Cortex of kidney (tissue), 1 donor: ENCODE measurements around the gene PRSS27.
"Not testable (repeated sequence)": the region's sequence is repeated elsewhere in the genome, so short reads cannot be mapped to it uniquely, and the experiment has no call there.

Experiments
- DNase-seq: peaks from one replicate; lab custom pipeline; 2025; lab: John Stamatoyannopoulos, UW

Gene PRSS27

DNA sequence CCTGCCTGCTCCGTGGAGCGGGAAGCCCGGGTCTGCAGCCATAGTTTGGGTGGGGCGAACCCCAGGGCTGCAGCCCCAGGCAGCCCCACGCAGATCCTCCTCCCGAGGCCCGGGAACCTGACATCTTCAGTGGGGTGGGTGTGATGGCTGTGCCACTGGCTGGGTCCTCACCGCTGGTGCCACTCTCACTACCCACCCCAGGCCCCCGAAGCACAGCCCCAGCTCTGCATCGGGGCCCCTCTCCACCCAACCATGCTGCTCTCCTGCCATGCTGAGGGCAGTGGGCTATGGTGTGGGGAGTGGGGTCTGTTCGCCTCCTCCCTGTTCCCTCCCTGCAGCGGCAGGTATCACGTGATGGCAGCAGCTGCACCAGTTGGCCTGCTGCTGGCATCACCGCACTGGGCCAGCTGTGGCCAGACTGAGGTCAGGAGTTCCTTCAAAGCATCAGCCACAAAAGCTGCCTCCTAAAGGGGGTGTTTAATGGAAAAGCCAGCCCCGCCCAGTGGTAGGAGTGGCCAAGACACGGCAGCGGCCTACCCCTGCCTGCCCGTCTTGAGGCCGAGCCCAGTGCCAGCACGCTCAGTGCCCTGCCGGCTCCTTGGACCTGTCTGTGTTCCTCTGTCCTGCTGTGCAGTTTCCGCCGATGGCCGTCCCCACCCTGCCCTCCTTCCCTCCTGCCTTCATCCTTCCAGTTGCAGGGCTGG, 26.9 kb downstream of the PRSS27 start:
- DNase-seq, result no peak

DNA sequence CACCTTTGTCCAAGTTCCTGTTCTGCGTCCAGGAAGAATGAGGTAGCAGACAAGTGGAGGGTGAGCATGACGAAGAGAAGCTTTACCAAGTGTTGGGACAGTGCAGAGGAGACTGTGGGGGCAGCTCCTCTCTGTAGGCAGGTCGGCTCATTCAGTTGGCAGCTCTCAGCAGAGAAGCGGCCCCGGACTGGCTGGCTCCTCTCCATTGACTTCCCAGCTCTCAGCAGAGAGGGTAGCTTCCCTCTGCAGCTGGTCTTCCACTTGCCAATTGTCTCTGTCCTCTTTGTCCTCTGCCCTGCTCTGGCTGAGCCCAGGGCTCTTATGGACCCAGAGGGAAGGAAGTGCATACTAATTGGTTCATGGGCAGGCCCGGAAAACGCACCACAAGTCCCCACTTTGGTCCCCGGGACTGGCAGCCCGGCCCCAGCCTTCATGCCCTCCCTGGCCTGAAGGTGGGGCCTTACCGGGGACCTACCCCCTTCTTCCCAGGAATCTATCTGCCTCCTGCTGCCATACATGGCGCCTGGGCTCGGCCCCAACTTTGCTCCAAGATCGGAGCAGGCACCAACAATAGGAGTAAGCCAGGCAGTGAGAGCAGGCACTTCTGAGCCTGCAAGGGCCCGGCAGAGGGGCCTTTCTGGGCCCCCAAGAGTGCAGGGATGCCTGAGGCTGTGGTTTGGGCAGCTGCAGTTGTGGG, 27.6 kb downstream of the PRSS27 start:
- DNase-seq, result no peak

DNA sequence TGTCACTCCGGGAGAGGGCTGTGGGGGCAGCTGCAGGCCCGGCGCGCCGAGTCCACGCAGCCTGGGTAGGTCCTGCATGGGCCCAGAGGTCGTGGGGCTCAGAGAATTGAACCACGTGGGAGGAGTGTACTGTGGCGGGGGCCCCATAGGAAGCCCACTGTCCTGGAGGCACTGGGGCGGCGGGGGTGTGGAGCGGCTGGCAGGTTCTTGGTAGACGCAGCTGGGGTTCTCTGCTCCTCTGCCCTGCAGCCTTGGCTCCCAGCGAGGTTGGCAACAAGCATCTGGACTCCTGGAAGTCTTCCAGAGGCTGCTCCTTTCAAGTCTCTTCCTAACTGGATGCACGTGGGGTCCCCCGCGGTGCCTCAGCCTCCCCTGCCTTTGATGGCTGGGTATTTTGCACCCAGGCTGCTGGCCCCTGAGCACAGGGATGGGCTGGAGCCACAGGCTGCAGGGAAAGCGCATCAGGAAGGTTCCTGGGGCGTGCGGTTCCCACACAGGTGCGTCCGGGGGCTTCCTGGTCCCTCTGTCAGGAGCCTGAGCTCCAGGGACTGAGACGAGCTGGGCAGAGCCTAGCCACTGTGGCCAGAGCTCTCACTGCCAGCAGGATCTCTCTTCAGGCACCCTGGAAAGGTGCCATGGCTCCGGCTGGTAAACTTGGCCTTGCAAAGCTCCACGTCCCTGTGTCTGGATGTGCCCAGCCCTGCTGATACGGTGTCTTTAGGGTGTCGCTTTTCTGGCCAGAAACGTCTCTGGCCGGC, 28.4 kb downstream of the PRSS27 start:
- no peak for DNase-seq

DNA sequence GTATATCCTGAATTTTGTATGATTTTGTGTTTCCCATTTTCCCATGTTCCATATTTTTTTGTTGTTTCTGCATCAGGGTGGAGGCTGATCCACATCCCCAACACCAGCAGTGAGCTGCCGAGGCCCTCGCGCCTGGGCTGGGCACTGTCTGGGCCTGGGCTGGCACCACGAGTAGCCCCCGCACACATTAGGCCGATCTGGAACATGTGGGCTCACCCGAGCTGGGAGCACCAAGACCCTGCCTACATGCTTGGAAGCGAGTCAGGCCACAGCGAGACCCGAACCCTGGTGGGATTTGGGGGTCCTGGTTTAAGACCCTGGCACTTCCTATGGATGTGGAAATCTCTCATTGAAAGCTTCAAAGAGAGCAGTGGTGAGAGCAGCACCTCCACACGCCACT, 29.2 kb downstream of the PRSS27 start:
- no peak for DNase-seq

DNA sequence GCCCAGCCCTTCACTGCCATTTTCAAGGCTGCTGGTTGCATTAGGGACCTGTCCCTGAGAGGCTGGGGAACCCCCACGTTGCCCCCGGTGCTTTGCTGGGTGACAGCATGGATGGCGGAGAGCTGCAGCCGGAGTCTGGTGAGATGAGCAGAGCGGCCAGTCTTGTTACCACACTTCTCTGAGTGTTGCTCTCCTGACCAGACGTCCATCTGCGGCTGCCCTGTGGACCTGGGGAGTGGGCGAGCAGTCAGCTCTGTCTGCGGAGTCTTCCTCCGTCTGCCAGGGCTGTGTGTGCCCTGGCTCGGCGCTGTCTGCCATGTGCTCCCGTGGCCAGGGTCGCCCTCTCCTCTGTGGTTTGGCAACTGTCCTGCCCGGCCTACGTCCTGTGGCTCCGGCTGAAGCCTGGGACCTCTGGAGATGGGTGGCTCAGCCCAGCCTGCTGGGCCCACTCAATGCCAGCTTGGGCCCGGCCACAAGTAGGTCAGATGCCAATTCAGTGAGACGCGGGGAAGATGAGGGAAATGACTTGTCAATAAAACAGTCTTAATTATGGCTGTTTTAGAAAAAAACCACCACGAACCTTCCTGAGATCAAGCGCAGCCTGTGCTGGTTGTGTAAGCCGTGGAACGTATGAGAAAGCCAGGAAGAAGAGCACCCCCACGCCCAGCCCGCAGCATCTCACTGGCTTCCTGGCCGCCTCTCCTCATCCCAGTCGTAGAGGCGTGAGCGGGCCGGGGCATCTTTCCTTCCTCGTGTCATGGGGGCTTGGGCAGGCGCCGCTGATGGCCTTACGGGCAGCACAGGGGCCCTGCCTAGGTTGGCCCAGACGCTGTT, 29.8 kb downstream of the PRSS27 start:
- DNase-seq, result no peak

DNA sequence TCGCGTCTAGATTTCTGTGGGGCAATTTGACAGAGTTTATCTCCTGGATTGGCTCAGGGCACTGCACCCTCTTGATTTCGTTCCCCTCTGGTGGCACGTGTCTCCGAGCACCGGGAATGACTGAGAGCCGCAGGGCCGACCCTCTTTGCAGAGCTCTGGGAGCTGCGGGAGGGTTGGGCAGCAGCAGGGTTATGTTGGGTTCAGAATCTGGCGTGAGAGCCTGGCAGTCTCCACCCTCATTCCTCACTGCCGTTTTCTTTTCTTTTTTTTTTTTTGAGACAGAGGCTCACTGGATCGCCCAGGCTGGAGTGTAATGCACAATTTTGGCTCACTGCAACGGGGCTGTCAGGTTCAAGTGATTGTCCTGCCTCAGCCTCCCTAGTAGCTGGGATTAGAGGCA, 30.6 kb downstream of the PRSS27 start:
- DNase-seq, result not testable (repeated sequence)

DNA sequence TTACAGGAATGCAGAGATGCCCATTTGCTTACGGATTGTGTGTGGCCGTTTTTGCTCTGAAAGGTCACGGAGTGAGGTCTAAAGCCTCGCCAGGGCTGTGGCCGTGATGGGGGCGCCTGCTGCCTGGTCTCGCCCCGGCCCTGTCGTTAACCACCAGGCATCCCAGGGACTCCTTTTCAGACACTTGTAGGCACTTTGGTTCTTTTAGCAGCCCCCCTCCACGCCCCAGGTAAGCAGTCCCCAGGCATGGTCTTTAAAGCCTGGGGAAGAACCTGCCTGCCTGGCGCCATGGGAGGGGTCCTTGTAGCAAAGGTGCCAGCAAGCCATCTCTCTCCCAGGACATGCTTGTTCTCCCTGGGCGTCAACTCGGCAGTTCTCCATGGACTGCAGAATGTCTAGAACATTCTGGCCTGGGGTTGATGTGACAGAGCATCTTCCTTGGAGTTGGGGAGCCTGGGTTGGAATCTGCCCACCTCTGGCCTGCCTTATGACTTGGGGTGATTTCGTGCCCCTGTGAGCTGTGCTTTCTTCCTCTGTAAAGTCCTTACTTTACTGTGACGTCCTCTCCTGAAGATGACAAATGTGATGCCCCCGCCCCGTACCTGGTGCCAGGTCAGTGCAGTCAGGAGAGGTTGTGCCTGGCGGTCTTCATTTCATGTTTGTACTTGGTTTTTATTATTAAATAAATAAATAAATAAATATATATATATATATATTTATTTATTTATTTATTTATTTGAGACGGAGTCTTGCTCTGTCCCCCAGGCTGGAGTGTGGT, 32.3 kb downstream of the PRSS27 start:
- no peak for DNase-seq

DNA sequence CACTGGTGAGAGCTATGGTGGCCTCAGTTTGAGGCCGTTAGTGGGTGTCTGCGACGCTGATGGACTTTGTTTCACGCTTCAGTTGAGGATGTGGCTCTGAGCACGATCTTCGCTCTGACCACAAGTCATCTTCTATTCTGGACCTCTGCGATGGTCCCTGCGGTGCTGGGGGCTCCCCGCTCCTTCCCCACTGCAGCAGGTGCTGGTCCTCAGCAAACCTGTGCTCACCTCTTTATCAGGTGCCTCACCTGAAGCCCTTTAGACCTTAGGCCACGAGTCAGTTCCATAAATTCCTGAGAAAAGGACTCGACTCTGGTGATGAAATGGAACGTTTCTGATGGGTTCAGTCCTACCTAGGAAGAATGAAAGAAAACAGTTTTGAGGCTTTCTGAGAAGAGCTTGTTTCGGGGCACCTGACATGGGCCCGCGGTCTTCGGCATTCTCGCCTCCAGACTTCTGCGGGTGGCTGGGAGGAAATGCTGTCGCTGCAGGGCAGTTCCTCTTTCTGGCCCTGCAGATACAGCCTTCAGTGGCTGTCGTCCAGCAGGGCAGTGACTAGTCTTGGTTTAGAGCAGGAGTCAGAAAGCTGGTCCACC, 33.0 kb downstream of the PRSS27 start:
- DNase-seq, result no peak

DNA sequence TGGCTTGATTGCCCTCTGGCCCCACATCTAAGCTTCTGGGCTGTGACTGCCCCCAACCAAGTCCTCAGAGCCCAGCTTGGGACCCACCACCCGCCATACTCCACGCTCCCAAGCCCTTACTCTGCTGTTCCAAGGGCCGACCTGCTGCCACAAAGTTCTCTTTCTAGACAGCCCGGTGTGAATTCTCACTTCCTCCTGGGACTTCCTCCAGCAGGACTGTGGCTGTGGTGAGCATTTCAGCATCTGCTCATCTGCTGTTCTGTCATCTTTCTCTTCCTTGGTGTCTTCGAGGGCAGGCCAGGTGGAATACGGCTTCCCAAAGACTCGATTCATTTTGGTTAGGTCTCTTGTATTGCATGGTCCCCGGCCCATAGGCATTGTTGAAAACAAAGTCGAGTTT, 33.9 kb downstream of the PRSS27 start:
- not testable (repeated sequence) for DNase-seq

DNA sequence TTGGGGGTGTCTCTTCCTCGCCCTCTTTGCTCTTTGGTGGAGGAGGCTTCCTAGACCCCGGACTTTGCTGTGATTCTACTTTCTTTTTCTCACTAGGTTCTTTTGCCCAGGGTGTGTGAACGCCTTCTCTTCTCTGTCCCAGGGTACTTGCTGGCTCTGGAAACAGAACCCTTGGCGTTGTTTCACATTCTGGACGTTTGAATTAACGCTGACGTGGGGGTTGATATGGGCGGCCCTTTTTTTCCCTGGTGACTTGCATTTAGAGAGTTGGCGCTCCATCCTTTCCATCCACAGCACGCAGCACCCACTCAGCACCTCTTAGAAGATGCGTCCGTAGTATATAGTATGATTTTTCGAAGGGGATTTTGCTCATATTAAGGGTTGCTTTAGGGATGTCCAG, 37.0 kb downstream of the PRSS27 start:
- DNase-seq, result not testable (repeated sequence)

DNA sequence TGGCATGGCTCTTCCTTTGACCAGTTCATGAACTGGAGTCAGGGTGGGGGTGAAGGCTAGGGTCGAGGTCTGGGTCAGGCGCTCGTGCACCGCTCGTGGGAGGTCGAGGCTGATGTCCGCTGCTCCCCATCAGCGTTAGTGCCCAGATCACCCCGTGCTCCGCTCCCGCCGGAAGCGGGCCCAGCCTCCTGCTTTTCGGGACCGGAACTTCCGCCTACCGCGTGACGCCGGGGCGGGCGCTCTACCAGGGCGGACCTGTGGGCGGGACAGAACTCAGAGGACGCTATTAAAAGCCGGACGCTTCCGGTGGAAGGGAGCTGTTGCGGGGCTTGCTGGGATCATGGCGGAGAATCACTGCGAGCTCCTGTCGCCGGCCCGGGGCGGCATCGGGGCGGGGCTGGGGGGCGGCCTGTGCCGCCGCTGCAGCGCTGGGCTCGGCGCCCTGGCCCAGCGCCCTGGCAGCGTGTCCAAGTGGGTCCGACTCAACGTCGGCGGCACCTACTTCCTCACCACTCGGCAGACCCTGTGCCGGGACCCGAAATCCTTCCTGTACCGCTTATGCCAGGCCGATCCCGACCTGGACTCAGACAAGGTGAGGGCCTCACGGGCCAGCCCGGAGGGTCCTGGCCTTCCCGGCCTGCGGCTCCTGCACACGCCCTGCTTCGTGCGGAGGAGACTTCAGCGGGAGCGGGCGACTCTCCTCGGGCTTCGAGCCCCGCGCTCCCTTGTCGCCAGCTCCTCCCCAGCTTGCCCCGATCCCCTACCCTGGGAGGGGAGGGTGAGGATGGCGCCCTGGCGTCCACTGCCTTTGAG, 37.6 kb downstream of the PRSS27 start, which contains the start of gene KCTD5:
Gene KCTD5, plus strand, starts transcription at position 315 of the 813 bp plus-strand sequence. Its CDS starts 26 bp downstream, at position 341.
- DNase-seq, result peak; percentile 76

DNA sequence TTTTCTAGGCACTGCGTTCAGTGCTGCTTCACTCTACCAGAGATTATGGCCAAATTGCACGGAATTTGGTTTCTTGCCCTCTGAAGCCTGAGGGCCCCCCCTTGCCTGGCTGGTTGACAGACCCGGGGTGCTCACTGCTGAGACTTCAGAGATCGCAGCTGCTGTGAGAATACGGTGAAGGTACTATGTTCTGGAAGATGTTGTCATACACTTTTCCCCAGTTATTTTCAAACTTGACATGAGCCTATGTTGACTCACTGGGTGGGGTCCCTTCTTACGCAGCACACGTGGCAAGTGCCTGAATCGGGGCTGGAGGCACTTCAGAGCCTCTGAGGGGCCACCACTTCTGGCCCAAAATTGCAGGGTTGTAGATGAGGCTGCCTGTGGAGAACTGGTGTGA, 39.7 kb downstream of the PRSS27 start:
- not testable (repeated sequence) for DNase-seq

DNA sequence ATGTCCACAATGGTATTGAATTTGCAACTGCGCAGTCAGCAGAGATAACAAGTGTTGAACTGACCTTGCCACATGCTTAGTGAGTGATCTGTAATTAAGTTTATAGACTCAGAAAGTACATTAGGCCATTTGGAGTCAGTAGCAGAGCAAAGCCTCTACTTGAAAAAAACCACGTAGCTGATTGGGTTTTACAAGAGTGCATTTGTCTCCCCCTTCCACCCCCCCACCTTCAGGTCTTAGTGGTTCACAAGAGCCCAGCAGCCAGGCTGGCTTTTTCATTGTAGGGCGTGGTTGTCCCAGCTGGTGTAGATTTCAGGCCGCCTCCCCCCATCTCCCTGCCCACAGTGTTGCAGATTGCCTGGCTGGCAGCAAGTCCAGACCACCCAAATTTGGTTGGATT, 40.1 kb downstream of the PRSS27 start:
- not testable (repeated sequence) for DNase-seq

DNA sequence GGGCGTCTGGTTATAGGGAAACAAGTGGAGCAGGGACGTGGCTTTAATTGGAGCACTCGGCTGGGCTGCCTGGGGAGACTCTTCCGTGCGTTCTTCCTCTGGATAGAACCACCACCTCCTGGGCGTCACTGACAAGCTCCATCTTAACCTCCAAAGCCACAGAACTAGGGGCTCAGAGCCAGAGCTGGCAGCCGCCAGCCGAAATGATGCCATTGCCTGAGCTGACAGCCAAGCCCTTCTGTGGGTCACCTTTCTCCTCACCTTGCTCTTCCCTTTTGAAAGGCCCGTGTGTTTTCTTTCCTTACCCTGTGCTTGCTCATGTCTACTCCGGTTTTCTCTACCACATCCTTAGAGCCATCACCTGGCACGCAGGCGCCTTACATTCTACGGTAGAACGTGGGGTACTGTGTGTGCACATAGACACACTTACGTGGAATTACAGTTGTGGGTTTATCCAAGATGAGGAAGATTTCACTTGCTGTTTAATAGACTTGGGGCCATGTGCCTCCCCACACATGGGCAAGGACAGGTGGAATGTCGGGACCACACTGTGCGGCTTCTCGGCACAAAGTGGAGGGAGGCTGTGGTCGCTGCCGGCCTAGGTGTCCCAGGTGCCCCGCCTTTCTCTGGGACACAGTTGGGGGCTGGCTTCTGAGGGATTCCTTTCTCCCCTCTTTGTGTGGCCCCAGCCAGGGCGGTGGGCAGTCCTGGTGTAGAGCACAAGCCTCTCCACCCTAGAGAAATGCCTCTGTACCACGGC, 41.6 kb downstream of the PRSS27 start:
- not testable (repeated sequence) for DNase-seq

DNA sequence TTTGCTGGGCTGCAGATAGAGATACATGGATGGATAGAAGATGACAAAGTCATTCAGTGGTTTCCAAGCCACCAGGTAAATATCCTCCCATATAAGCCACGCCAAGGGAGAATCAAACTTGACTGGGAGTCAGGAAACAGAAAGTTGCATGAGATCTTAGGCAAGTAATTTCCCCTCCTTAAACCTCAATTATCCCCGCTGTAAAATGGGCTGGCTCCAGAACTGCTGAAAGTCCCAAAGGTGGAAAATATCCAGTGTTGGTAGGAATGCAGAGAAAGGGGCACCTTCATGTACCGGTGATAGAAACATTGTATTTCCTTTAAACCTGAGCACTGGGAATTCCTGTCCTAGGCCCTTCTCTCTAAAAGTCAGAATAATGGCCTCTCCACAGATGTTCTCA, 43.1 kb downstream of the PRSS27 start:
- DNase-seq, result not testable (repeated sequence)

DNA sequence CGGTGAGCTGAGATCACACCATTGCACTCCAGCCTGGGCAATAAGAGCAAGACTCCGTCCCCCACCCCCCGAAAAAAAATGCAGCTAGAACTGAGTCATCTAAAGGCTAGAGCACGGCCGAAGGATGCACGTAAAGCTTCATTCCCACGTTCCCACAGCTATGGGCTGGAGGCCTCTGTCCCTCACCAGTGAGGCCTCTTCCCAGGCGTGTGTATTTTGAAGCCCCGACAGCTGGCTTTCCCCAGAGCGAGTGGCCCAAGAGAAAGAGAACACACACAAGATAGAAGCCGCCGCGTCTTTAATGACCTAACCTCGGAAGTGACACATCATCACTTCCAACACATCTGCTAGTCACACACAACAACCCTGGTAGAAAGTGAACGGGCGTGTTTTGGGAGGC, 44.3 kb downstream of the PRSS27 start:
- DNase-seq, result no peak

DNA sequence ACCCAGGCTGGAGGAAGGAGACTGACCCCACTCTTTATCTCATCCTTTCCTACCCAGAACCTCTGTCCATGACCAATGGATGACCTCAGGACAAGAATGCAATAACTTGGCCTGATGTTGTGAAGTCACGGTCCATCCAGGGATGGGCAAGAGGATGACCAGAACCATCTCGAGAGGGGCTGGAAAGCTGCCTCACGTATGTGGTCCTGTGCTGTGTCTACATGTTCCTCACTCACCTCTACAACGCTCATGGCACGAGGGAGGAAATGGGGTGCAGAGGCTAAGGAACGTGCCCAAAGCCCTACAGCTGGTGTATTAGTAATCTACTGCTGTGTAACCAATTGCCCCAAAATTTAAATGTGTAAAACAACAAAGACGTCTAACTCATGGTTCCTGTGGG, 45.0 kb downstream of the PRSS27 start:
- DNase-seq, result no peak

DNA sequence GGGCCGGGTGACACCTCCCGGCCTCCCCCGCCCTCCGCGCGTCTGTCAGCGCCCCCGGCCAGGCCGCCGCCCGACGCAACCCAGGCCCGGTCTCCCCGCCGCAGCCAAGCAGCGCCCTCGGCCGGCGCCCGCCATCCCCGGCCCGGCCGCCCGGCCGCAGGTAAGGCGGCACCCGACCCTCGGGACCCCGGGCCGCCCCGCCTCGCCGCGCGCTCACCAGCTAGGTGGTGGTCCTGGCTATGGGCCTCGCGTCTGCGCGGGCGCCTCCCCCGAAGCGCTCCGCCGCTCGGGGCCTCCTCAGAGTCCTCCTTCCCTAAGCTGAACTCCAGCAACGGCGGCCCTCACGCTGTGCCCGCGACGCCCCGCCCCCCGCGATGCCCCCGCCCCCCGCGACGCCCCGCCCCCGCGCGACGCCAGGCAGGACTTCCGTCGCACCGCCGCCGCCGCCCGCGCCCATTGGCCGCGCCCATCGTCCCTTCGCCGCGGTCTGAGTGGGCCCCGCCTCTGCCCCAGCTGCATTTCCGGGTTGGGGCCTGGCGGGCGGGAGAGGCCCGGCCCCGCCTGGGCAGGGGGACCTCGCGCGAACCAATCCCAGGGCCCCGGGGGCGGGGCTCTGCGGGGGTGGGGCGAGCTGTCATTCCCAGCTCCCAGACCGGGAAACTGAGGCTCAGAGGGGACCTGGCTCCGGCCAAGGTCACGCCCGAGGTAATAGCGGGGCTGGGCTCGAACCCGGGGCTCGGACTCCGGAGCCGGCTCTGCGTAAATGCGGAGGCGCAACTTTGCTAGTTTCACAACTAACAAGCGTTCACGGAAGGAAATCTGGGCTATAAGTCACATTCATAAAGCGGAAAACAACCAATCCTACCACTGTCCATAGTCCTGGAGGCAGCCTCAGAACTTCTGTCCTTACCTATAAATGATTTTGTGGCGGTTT, 46.7 kb downstream of the PRSS27 start:
- peak; percentile 84 for DNase-seq
